Measurements from ENCODE around the gene RNF166. TPM values are rescaled to one million over a fixed set of nuclear protein-coding genes. Genes with fewer than 3 reads are reported as not detected.

The RNF166 gene
- total RNA-seq, 2 donors from 2014 or later, result 11.6 to 30.3 TPM

DNA sequence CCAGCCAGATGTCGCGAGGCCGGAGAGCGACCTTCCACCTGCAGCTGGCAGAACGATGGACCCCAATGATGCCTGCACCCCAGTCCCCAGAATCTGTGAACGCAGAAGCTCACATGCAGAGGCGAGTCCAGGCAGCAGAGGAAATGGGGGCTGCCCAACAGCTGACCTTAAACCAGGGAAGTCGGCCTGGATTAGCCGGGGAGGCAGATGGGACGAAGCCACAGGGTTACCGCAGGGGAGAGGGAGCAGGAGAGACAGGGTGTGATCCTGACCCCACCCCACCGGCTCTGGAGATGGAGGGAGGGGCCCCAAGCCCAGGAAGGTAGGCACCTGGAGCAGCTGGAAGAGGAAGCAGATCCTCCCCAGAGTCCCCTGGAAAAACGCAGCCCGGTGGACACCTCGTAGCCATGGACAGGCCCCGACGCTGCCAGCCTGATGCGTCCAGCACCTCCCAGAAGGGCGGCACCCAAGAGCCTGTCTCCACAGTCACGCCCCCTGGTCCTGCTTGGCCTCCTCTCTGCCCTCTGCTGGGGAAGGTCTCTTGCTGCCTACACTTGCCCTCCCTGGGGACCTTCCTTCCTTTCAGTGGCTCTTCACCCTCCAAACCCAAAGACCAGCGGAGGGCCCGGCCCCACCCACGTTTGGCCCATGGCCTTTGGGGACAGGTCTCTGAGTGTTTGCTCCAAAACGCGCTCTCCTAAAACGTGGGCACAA lies 41.5 kb upstream of the RNF166 start:
- peak overlapping the region in 1 of 2 donors; percentile 69 for H3K27ac ChIP-seq
- TF ChIP-seq POLR2AphosphoS5 (IDR thresholded peaks at IDR 0.05) (no peak), POLR2A (IDR thresholded peaks at IDR 0.05) (no peak)
- TF ChIP-seq, protein P1, sequence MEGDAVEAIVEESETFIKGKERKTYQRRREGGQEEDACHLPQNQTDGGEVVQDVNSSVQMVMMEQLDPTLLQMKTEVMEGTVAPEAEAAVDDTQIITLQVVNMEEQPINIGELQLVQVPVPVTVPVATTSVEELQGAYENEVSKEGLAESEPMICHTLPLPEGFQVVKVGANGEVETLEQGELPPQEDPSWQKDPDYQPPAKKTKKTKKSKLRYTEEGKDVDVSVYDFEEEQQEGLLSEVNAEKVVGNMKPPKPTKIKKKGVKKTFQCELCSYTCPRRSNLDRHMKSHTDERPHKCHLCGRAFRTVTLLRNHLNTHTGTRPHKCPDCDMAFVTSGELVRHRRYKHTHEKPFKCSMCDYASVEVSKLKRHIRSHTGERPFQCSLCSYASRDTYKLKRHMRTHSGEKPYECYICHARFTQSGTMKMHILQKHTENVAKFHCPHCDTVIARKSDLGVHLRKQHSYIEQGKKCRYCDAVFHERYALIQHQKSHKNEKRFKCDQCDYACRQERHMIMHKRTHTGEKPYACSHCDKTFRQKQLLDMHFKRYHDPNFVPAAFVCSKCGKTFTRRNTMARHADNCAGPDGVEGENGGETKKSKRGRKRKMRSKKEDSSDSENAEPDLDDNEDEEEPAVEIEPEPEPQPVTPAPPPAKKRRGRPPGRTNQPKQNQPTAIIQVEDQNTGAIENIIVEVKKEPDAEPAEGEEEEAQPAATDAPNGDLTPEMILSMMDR (IDR thresholded peaks at IDR 0.05), result no peak
- no peak for DNase-seq (ENCODE audit: low spot score)
- H3K4me3 ChIP-seq, result no peak overlapping the region
- intact Hi-C loops (cut with DNase I), result no loop called here
- no peaks in the 10 kb centered on the region for H3K36me3 ChIP-seq
- WGBS, result 87% methylated on average over 23 of the region's 26 CpGs
- peaks cover 9% of the 10 kb centered on the region for H3K4me1 ChIP-seq (replicated peaks)
- H3K27me3 ChIP-seq (replicated peaks; ENCODE audit: insufficient read depth), result no peaks in the 10 kb centered on the region
- no peaks in the 10 kb centered on the region for H3K9me3 ChIP-seq

DNA sequence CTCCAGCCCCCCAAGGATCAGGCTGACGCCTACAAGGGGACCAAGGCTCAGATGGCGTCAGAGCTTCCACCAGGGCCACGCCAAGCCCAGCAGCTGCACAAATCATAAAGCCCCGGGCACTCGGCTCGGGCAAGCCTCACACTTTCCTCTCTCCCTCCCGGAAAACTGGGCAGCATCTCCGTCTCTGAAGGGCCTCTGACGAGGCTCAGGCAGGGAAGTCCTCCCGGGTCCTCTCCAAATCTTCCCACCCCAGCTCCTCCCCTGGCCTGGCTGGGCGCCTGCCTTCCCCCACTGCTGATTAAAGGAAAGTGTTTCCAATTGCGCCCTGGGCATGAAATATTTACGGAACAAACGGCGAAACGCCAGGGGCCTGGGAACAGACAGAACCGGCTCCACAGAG lies 40.3 kb upstream of the RNF166 start:
- H3K4me1 ChIP-seq (replicated peaks), result peaks cover 9% of the 10 kb centered on the region
- TF ChIP-seq POLR2A (IDR thresholded peaks at IDR 0.05) (no peak), POLR2AphosphoS5 (IDR thresholded peaks at IDR 0.05) (peak; percentile 39)
- TF ChIP-seq, protein P1 (IDR thresholded peaks at IDR 0.05), result no peak
- no peak overlapping the region for H3K4me3 ChIP-seq
- intact Hi-C loops (cut with DNase I), result no loop called here
- no peaks in the 10 kb centered on the region for H3K9me3 ChIP-seq
- peak overlapping the region; percentile 44 to 69 for H3K27ac ChIP-seq
- no peak for DNase-seq (ENCODE audit: low spot score)
- no peaks in the 10 kb centered on the region for H3K36me3 ChIP-seq
- WGBS, result 13% methylated on average over 17 of the region's 17 CpGs
- H3K27me3 ChIP-seq (replicated peaks; ENCODE audit: insufficient read depth), result no peaks in the 10 kb centered on the region

DNA sequence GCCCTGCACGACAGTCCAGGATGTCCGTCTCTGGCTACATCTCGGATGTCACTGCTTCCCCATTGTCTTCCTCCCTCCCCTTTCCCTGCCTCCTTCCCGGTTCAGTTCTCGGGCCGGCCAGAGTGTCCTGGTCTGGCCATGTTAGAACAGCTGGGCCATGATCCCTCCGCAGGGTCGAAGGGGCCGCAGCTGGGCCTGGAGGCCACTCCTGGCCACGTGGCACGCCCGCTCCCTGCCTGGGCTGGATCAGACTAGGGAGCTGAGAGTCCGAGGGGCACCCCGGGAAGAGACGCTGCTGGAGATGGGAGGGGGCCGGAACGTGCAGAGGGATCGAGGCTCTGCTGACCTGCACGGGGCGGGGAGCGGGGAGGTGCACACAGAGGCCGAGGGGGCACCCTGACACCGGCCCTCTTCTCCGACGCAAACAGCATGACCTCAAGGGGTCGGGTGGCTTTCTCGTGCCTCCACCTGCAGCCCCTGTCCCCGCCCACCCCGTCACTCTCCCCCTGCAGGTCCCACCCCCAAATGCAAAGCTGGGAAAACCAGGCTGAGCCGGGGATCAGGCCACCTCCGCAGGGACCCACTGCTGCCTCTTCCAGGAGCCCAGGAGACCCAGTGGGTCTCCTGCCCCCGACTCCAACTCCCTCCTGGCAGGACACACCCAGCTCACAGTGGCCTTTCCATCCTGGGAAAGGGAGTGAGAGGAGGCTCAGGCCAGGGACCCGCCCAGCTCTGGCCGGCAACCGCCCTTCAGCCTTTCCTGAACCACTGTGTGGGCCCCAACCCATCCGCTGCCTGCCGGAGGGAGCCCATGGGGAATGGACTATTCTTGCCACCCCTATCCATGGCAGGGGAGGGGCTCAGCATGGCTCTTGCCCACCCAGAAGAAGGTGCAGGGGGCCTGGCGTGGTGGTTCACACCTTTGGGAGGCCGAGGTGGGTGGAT lies 38.6 kb upstream of the RNF166 start:
- Histone ChIP-seq H3K27ac (peak overlapping the region in 1 of 2 donors; percentile 29), H3K27me3 (replicated peaks; ENCODE audit: insufficient read depth) (no peaks in the 10 kb centered on the region), H3K9me3 (no peaks in the 10 kb centered on the region), H3K4me3 (no peak overlapping the region), H3K4me1 (replicated peaks) (peaks cover 11% of the 10 kb centered on the region), H3K36me3 (no peaks in the 10 kb centered on the region)
- intact Hi-C loops (cut with DNase I), result no loop called here
- no peak for DNase-seq (ENCODE audit: low spot score)
- 78% methylated on average over 38 of the region's 39 CpGs for WGBS
- TF ChIP-seq POLR2AphosphoS5 (IDR thresholded peaks at IDR 0.05) (no peak), POLR2A (IDR thresholded peaks at IDR 0.05) (no peak)
- TF ChIP-seq, protein P1 (IDR thresholded peaks at IDR 0.05), result no peak

DNA sequence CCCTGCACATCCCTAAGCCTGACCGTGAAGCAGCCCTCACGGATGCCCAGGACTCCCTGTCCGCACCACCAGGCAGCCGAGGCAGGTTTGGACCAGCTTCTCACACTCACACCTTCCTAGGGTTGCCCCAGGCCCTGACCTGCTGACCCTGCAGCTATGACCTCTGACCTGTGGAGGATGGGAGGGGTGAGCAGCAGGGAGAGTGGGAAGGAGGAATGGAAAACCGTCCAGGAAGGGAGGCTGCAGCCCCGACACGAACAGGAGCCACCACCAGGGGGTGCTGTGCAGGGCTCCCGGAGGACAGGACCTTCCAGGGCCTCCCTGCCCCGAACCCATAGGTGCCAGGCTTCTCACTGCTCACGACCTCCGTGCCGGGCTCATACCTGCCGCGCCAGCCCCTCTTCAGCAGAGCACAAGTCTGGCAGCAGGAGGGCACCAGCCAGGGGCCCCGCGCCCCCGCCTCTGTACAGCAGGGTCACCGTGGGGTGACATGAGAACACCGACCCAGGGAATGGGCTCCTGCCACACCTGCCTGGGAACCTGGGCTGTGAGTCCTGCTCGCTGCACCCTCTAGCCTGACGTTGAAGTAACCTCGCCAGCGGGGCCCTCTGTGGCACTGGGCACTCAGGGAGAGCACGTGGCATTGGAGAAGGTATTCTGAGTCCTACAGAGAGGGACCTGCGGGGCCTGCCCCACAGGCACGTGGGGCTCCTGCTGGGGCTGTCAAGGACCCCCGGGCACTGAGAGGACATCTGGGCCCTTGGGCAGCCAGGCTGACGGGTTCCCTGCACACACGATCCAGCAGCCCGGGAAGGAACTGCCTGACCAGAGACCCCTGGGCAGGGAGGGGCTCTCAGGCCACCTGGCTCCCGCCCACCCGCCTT lies 37.7 kb upstream of the RNF166 start:
- no peak for TF ChIP-seq POLR2A (IDR thresholded peaks at IDR 0.05)
- TF ChIP-seq POLR2AphosphoS5 (IDR thresholded peaks at IDR 0.05), result peak; percentile 46
- TF ChIP-seq, protein P1 (IDR thresholded peaks at IDR 0.05), result peak; percentile 88 to 93 (median 90)
- Histone ChIP-seq H3K9me3 (no peaks in the 10 kb centered on the region), H3K4me3 (no peak overlapping the region), H3K27me3 (replicated peaks; ENCODE audit: insufficient read depth) (no peaks in the 10 kb centered on the region), H3K4me1 (replicated peaks) (peaks cover 20% of the 10 kb centered on the region), H3K27ac (peak overlapping the region in 1 of 2 donors; percentile 29), H3K36me3 (no peaks in the 10 kb centered on the region)
- peak; percentile 73 for DNase-seq (ENCODE audit: low spot score)
- intact Hi-C loops (cut with DNase I), result loop anchor here (1.0 kb wide), 1 partner anchor 40 kb away; no protein-coding TSS in a partner anchor
- WGBS, result 51% methylated on average over 32 of the region's 32 CpGs

Data from prostate gland (tissue), 2 donors.